ENCODE measurements around the gene AKAP6.

The AKAP6 gene

DNA sequence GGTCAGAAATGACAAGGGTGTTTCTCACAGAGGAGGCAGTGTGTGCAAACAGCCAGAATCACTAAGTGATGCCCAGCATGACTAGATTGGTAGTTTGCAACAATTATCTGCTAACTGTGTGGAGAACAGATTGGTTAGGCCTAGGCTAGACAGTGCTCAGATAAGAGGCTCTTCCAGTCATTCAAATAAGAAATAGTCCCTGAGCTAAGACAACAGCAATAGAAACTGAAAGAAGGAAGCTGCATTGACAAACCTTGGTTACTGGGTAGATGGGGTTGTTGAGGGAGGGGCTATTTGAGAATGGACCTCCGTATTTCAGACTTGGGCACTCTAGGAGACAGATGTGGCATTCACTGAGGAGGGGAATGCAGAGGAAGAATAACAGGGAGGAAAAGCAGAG lies 354.6 kb downstream of the AKAP6 start:
- no peak overlapping the region for H3K4me3 ChIP-seq (ENCODE audit: low read length)
- no peak for TF ChIP-seq ZNF274 (IDR thresholded peaks at IDR 0.05; ENCODE audit: low read depth, low read length)

DNA sequence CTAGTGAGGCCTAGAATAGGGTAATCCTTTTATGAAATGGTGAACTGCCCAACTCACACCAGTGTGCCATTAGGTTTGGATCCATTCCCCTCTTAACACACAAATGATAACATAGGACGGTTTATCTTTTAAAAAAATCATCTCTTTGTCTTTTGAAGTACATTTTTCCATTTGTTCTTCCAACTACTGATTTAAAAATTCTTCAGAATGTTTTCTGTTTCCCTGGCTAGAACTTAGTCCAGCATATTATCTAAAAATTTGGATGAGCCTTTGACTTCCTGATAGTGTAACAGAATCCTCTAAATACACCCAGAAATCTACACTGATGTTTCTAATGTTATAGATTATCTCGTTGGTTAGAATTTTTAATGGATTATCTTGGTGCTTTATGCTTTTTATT lies 359.8 kb downstream of the AKAP6 start:
- TF ChIP-seq ZNF274 (IDR thresholded peaks at IDR 0.05; ENCODE audit: low read depth, low read length): no peak
- no peak overlapping the region for H3K4me3 ChIP-seq (ENCODE audit: low read length)

DNA sequence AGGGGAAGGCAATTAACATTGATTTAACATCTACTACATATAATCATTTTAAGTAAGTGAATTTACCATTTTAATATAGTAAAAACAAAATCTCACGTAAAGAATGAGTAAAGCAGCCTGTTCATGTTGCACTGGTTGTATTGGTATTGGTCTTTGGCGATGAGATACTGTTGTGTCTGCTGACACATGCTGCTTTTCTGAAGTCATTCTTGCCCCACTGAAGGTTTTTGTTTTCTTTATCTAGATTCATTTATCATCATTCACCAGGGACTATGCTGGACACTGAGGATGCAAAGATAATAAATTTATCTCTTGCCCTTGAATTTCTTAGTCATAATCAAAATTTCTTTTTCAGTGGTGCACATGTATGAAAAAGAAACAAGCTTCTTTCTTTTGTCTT lies 363.3 kb downstream of the AKAP6 start:
- TF ChIP-seq ZNF274 (IDR thresholded peaks at IDR 0.05; ENCODE audit: low read depth, low read length): no peak
- H3K4me3 ChIP-seq (ENCODE audit: low read length): no peak overlapping the region

DNA sequence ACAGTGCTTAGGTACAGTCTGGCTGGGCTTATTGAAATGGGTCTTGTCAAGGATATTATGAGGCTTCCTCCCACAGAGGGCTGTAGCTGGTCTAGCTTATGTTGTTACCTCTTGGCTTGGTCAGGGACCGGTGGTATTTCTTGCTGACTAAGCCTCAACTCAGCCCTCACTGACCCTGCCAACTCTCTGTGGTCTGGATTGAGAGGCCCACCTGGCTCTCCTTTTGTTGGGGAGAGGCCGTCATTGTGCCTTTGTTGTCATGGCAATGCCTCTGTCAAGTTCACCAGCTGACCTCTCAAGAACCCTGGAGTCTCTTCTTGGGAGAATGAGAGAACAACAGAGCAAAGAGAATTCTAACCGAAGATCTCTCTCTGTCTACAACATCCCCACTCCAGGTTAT lies 364.0 kb downstream of the AKAP6 start:
- no peak for TF ChIP-seq ZNF274 (IDR thresholded peaks at IDR 0.05; ENCODE audit: low read depth, low read length)
- no peak overlapping the region for H3K4me3 ChIP-seq (ENCODE audit: low read length)

DNA sequence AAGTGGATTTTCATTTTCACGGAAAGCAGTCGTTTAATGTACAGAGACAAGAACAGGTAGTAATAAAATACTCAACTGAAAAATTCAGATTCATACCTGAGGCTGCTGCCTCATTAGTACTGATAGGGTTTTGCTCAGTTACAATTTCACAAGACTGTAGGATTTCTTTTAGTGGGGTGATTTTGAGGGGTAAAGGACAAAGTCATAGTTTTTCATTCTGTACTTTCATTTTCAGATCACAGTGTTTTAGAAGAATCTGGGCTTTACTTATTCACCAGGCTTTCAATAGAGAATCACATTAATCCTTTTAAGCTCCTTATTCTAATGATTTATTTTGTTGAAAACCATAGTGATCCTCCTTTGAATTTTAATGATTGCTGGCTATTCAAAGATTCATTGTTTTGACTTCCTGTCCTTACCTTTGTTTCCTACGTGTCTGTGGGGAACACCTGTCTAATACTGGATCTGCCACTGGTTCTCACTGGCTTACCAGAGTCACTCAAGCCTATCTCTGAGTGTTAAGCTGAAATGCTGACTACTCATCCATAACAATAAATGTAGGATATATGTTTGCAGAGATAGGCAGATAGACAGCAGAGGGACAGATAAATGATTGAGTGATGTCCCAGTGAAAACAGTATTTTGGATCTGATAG lies 365.8 kb downstream of the AKAP6 start:
- no peak for TF ChIP-seq ZNF274 (IDR thresholded peaks at IDR 0.05; ENCODE audit: low read depth, low read length)
- H3K4me3 ChIP-seq (ENCODE audit: low read length): no peak overlapping the region

DNA sequence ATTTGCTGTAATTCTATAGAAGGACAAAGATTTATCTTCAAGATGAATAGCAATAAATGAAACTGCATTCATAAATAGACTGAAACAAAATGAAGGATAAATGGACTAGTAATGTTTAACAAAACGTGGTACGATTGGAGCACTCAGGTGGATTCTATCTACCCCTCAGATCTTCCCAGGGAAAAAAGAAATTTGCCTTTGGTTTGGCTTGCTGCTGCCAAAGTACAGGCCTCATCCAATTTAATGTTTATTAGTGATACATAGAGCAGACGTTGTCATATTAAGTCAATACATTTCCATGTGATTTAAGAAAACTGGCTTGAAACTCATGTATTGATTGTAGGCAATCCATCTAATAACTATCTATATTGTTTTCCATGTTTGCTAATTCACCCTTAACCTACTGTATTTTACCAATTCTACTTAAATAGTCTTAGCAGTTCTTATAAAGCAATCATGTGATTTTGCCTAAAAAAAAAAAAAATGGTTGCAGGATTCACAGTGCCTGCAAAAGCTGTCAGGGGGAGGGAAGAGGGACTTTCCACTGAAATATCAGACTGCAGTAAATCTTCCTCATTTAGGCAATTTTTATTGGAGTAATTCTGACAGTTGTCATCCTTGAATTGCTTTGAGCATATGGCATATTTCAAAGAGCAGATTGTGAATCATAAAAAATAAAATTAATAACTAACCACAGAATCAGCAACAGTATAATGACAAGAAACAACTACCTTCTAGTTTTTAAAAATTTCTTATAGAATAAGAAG lies 367.4 kb downstream of the AKAP6 start:
- no peak overlapping the region for H3K4me3 ChIP-seq (ENCODE audit: low read length)
- no peak for TF ChIP-seq ZNF274 (IDR thresholded peaks at IDR 0.05; ENCODE audit: low read depth, low read length)

DNA sequence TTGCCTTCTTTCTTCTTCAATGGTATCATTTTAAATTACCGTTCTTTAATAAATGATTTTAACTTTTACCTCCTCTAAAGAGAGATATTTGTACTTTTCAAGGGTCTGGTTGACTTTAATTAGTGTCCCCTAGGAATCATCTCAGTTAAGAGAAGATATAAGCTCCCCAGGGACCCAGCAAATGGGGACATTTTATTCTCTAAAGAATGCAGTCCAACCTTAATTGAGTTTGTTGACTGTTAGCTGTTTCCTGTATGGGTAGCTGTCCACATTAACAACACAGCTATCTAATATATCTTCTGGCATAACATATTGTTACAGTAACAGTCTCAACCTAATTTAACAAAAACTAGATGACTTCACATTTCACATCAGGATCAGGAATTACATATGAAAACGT lies 368.0 kb downstream of the AKAP6 start:
- H3K4me3 ChIP-seq (ENCODE audit: low read length): no peak overlapping the region
- TF ChIP-seq ZNF274 (IDR thresholded peaks at IDR 0.05; ENCODE audit: low read depth, low read length): no peak

DNA sequence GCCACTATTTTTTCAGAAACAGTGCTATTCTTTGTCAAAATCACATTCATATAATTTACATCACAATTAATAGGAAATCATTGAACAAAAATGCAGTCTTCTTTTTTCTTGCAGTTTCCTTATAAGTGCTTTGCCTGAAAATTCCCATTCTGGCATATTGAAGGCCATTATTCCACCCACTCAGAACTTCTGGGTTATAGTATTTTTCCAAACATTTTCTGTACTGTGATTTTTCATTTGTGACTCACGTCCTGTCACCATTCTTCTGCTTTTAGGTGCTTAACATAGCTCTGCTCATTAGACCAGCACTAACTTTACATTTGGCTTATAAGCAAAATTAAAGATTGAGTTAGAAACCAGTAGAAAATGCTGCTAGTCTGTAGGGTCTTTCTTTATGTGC lies 368.6 kb downstream of the AKAP6 start:
- TF ChIP-seq ZNF274 (IDR thresholded peaks at IDR 0.05; ENCODE audit: low read depth, low read length): no peak
- no peak overlapping the region for H3K4me3 ChIP-seq (ENCODE audit: low read length)

DNA sequence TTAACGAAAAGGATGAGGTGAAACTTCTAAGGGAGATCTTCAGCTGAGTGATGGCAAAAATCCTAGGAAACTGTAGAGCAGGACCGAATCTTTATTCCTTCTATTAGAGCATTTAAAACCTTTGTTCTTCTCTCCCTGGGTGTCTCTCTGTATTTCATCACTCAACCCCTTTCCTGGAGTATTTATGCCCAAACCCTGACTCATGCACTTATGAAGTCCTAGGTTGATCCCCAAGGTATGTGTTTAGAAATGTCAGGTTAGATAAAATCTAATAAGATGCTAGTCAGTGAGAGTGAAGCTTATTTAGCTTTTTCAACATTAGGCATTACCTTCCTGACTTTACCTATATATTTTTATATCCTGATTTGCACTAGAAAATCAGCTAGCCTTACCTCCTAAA lies 369.7 kb downstream of the AKAP6 start:
- no peak overlapping the region for H3K4me3 ChIP-seq (ENCODE audit: low read length)
- TF ChIP-seq ZNF274 (IDR thresholded peaks at IDR 0.05; ENCODE audit: low read depth, low read length): no peak

DNA sequence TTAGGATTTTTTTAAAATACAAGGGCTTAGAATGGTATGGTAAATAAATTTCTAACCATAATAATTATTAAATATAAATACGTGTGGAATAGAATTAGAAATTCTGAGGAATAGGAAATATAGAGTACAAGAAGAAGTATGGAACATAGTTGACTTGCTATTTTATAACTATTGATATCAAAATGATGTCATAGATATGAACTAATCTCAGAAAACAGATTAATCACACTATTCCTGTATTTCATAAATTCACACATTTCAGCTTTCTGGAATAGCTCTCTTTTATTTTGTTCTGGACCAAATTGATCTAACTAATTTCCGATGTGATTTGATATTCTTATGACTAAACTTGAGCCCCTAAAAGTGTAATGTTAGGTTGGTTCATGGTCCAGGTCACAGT lies 372.4 kb downstream of the AKAP6 start:
- no peak overlapping the region for H3K4me3 ChIP-seq (ENCODE audit: low read length)
- TF ChIP-seq ZNF274 (IDR thresholded peaks at IDR 0.05; ENCODE audit: low read depth, low read length): no peak

DNA sequence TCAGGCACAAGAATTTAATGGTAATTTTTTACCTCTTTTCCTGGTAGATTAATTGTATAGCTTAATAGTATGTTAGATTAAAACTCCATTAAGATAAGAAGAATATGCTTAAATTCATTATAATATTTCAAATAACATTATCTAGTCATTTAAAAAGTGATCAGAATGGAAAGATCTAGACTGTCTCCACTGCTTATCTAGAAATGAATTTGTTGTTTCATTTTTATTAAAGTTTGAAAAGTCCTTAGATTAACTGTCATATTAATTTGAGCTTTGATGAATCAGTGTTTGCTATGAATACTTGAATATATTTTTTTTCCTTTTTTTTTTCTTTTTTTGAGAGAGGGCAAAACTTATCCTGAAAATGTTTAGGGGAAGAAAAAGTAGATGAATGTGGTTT lies 373.0 kb downstream of the AKAP6 start:
- no peak overlapping the region for H3K4me3 ChIP-seq (ENCODE audit: low read length)
- TF ChIP-seq ZNF274 (IDR thresholded peaks at IDR 0.05; ENCODE audit: low read depth, low read length): no peak

DNA sequence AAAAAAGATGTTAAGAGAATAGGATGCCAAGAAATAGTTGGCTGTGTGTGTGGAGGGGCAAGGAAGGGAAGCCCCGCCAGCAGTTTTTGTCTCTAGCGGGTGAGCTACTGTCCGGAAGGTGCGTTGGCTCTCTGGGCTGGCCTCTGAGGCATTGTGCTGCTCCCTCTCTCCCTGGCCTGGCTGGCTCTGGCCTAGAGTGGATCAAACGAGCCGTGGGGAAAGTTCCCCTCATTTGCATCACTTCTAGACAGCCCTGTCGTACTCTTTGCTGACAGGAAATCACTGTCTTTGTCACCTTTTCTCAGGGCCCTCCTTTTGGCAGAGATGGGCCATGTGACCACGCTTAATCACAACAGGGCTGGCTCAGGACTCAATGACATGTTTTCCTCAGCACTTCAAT lies 373.5 kb downstream of the AKAP6 start:
- no peak overlapping the region for H3K4me3 ChIP-seq (ENCODE audit: low read length)
- no peak for TF ChIP-seq ZNF274 (IDR thresholded peaks at IDR 0.05; ENCODE audit: low read depth, low read length)

DNA sequence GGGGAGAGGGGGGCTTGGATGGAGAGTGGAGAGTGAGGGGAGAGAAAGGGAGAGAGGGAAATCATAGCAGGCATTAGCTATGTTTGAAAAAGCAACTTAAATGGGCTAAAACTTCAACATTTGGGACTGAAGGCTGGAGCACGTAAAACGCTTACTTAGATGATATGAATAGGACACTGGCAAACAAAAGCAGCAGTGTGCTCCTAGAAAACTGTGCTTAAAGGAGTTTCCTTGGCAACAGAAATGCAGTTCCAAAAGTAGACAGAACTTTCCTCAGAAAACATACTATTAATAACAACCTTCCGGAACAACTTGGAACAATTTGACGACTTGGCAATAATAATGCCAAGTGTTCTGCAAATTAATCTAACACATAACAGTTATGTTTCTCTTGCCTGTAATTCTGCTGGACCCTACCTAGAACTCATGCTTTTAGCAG lies 374.1 kb downstream of the AKAP6 start:
- TF ChIP-seq ZNF274 (IDR thresholded peaks at IDR 0.05; ENCODE audit: low read depth, low read length): no peak
- no peak overlapping the region for H3K4me3 ChIP-seq (ENCODE audit: low read length)

DNA sequence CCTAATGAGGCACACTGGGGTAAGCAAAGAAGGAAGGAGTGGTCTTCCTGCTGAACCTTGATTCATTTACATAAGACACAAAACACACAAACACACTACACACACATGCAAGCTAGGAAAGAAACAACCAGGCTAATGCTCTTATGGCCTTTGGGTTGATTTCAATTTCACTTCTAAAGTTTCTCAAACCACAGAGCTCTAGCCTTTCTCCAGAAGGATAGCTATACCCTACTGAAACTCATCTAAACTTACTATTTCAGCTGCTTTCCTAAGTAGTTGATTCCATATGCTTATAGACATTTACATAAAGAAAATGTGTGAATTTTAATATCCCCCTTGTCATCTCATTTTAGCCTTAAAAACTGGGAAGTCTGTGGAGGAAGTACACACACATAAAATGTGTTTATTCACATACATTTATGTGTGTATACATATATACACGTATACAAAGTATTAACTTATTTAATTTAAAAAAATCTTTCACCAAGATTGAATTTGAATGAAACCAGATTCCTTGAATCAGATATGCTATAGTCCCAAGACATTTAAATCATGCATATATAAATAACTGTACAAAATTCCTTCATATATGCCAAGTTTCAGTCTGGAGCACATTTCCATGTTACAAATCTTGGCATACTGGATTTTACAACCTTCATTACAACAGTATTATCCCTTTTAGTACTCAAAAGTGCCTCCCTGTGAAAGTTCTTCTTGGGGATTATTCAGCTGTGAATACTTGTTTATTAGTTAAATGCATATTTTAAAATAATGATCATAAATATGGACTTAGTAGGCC lies 377.8 kb downstream of the AKAP6 start:
- TF ChIP-seq ZNF274 (IDR thresholded peaks at IDR 0.05; ENCODE audit: low read depth, low read length): no peak
- no peak overlapping the region for H3K4me3 ChIP-seq (ENCODE audit: low read length)
